Karpas-422 (cell line): ENCODE results near the gene DNAH2. TPM values are rescaled to one million over a fixed set of nuclear protein-coding genes. Genes with fewer than 3 reads are reported as not detected.
"Not testable (repeated sequence)": the region's sequence is repeated elsewhere in the genome, so short reads cannot be mapped to it uniquely, and the experiment has no call there.

ENCODE experiments used
- DNase-seq: peaks from one replicate; pipeline ENCODE4 v3.0.0-alpha.2; 2015
- H2AFZ ChIP-seq: fragments of 200-600 bp; sonication (generic); 2 replicates; pipeline ENCODE4 v1.6.1; 2014; ENCODE audit warnings: antibody characterized with exemption, low read length, mixed read lengths
- H3K27ac ChIP-seq: fragments of 200-600 bp; sonication (generic); 2 replicates; pipeline ENCODE4 v1.5.1; 2014; ENCODE audit warnings: mild to moderate bottlenecking, low read length, moderate library complexity
- H3K27me3 ChIP-seq: fragments of 200-600 bp; sonication (generic); 2 replicates; pipeline ENCODE4 v1.6.1; 2014; ENCODE audit warnings: low read length, mixed read lengths
- H3K36me3 ChIP-seq: fragments of 200-600 bp; sonication (generic); 2 replicates; pipeline ENCODE4 v1.6.1; 2014; ENCODE audit warnings: low read length, mixed read lengths; ENCODE audit not compliant: insufficient read depth
- H3K4me1 ChIP-seq: fragments of 200-600 bp; sonication (generic); 2 replicates; pipeline ENCODE4 v1.6.1; 2014; ENCODE audit warnings: mild to moderate bottlenecking, low read length, mixed read lengths
- H3K4me2 ChIP-seq: fragments of 200-600 bp; sonication (generic); 2 replicates; pipeline ENCODE4 v1.6.1; 2014; ENCODE audit warnings: low read length, low read depth, mild to moderate bottlenecking; ENCODE audit not compliant: poor library complexity, severe bottlenecking
- H3K4me3 ChIP-seq: fragments of 200-600 bp; sonication (generic); 2 replicates; pipeline ENCODE4 v1.5.1; 2014; ENCODE audit warnings: mild to moderate bottlenecking, antibody characterized with exemption, low read length, mixed read lengths
- H3K79me2 ChIP-seq: fragments of 200-600 bp; sonication (generic); 2 replicates; pipeline ENCODE4 v1.6.1; 2014; ENCODE audit warnings: mild to moderate bottlenecking, low read length, mixed read lengths
- H3K9ac ChIP-seq: fragments of 200-600 bp; sonication (generic); 2 replicates; pipeline ENCODE4 v1.6.0; 2014; ENCODE audit warnings: low read length
- H3K9me2 ChIP-seq: fragments of 200-600 bp; sonication (generic), shearing (Covaris generic); replicated peaks from 2 replicates; pipeline ENCODE4 v1.6.0; 2014; ENCODE audit warnings: mild to moderate bottlenecking, low read length, moderate library complexity; ENCODE audit not compliant: insufficient read depth
- H3K9me3 ChIP-seq: fragments of 300-700, 200-600 bp; sonication (generic); 2 replicates; pipeline ENCODE4 v1.6.1; 2014; ENCODE audit warnings: low read length, mixed read lengths
- H4K20me1 ChIP-seq: fragments of 200-600 bp; sonication (generic); 2 replicates; pipeline ENCODE4 v1.6.1; 2014; ENCODE audit warnings: mild to moderate bottlenecking, antibody characterized with exemption, low read length, low read depth; ENCODE audit not compliant: insufficient read depth
- total RNA-seq: library from RNA; depleted of rRNA; stranded (reverse); fragments of >200 nt; shearing (Covaris generic); gene quantifications from 2 replicates; pipeline ENCODE4 v1.2.3, GENCODE V29; 2014; ENCODE audit warnings: low replicate concordance

Gene DNAH2
- total RNA-seq, 1 experiment from 2014 or later: not detected

DNA sequence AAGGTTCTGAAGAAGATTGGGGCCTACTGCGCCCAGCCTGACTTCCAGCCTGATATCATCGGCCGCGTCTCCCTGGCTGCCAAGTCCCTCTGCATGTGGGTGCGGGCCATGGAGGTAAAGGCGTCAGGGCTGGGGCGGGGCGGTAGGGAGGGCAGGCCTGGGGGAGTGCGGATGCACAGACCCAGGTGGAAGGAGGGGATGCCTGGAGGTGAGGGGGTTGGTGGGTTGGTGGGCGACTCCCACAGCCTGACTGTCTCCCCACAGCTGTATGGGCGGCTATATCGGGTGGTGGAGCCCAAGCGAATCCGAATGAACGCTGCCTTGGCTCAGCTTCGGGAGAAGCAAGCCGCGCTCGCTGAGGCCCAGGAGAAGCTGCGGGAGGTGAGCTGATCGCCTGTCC, 89.7 kb downstream of the DNAH2 start:
- Histone ChIP-seq H3K27ac (no peak overlapping the region), H4K20me1 (no peaks in the 10 kb centered on the region), H3K36me3 (no peaks in the 10 kb centered on the region), H3K79me2 (no peaks in the 10 kb centered on the region), H2AFZ (no peak overlapping the region), H3K9me2 (no peaks in the 10 kb centered on the region), H3K27me3 (no peaks in the 10 kb centered on the region), H3K4me2 (no peak overlapping the region), H3K9ac (no peak overlapping the region), H3K4me3 (no peak overlapping the region), H3K4me1 (peaks cover 6% of the 10 kb centered on the region), H3K9me3 (no peaks in the 10 kb centered on the region)
- DNase-seq: no peak

- Histone ChIP-seq H3K9me3 (no peaks in the 10 kb centered on the region), H4K20me1 (no peaks in the 10 kb centered on the region), H3K79me2 (no peaks in the 10 kb centered on the region), H3K4me2 (no peak overlapping the region), H3K4me3 (no peak overlapping the region), H3K4me1 (peaks cover 3% of the 10 kb centered on the region; the same call in 1 of the 2 replicates), H2AFZ (no peak overlapping the region), H3K9me2 (no peaks in the 10 kb centered on the region), H3K9ac (no peak overlapping the region), H3K27ac (no peak overlapping the region), H3K36me3 (no peaks in the 10 kb centered on the region), H3K27me3 (no peaks in the 10 kb centered on the region)
- DNase-seq: no peak
Observed at GRCh38 chr17:7809086-7809790, 91.7 kb downstream of the DNAH2 start.

DNA sequence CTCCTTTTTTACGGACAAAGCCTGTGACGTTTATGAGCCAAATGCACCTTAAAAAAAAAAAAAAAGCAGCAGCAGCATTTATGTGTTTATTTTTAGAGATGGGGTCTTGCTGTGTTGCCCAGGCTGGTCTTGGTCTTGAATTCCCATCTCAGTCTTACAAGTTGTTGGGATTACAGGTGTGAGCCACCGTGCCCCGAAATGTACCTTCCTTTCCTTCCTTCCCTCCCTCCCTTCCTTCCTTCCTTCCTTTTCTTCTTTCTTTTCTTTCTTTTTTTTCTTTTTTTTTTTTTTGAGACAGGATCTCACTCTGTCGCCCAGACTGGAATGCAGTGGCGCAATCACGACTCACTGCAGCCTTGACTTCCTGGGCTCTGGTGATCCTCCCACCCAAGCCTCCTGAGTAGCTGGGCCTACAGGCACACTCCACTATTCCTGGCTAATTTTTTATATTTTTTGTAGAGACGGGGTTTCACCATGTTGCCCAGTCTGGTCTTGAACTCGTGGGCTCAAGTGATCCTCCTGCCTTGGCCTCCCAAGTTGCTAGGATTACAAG, 92.3 kb downstream of the DNAH2 start:
- not testable (repeated sequence) for H3K4me3 ChIP-seq, H3K4me2 ChIP-seq, H2AFZ ChIP-seq, H3K9me3 ChIP-seq, H3K27me3 ChIP-seq, H3K9ac ChIP-seq, H3K27ac ChIP-seq, H3K36me3 ChIP-seq, DNase-seq, H3K79me2 ChIP-seq, H4K20me1 ChIP-seq, H3K9me2 ChIP-seq, H3K4me1 ChIP-seq

DNA sequence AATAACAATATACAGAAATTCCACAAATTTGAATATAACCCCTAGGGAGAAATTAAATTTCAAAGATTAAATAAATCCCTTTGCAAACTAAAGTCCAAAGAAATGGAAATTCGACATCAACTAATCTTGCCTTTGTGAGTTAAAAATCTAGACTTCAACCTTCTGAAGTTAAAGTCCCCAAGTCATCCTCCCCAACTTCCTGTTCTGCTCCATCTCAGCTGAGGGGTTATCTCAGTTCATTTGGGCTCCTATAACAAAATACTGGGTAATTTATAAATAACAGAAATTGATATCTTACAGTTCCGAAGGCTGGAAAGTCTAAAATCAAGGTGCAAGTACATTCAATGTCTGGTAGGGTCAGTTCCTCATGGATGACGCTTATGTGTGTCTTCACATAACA, 93.7 kb downstream of the DNAH2 start:
- Histone ChIP-seq H3K9me2 (no peaks in the 10 kb centered on the region), H2AFZ (no peak overlapping the region), H4K20me1 (no peaks in the 10 kb centered on the region), H3K79me2 (no peaks in the 10 kb centered on the region), H3K4me2 (no peak overlapping the region), H3K36me3 (no peaks in the 10 kb centered on the region), H3K27ac (no peak overlapping the region), H3K27me3 (no peaks in the 10 kb centered on the region), H3K4me3 (no peak overlapping the region), H3K9me3 (no peaks in the 10 kb centered on the region), H3K4me1 (peaks cover 3% of the 10 kb centered on the region; the same call in 1 of the 2 replicates), H3K9ac (no peak overlapping the region)
- no peak for DNase-seq

GRCh38 chr17:7814969-7815368, 97.4 kb downstream of the DNAH2 start:
- Histone ChIP-seq H3K4me3 (no peak overlapping the region), H3K9me3 (no peaks in the 10 kb centered on the region), H3K36me3 (no peaks in the 10 kb centered on the region), H3K27ac (no peak overlapping the region), H2AFZ (no peak overlapping the region), H3K9me2 (no peaks in the 10 kb centered on the region), H3K4me2 (no peak overlapping the region), H4K20me1 (no peaks in the 10 kb centered on the region), H3K79me2 (no peaks in the 10 kb centered on the region), H3K27me3 (no peaks in the 10 kb centered on the region), H3K9ac (no peak overlapping the region), H3K4me1 (peaks cover 3% of the 10 kb centered on the region; the same call in 1 of the 2 replicates)
- no peak for DNase-seq

GRCh38 chr17:7816926-7817642, 99.5 kb downstream of the DNAH2 start:
- no peak for DNase-seq
- Histone ChIP-seq H3K4me2 (no peak overlapping the region), H3K4me3 (no peak overlapping the region), H3K9me2 (no peaks in the 10 kb centered on the region), H2AFZ (no peak overlapping the region), H3K4me1 (no peaks in the 10 kb centered on the region), H3K27me3 (no peaks in the 10 kb centered on the region), H3K9ac (no peak overlapping the region), H3K79me2 (no peaks in the 10 kb centered on the region), H3K9me3 (no peaks in the 10 kb centered on the region), H3K36me3 (no peaks in the 10 kb centered on the region), H3K27ac (no peak overlapping the region), H4K20me1 (no peaks in the 10 kb centered on the region)

DNA sequence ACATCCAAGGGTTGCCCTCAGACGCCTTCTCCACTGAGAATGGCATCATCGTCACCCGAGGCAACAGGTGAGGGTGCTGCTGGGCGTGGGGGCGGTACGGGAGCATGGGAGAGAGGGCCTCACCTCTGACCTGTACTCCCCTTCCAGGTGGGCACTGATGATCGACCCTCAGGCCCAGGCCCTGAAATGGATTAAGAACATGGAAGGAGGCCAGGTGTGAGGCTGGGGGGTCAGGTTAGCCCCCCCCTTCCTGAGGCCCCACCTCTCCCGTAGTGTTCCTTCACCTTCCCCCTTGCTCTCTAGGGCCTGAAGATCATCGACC, 100.1 kb downstream of the DNAH2 start:
- H3K27ac ChIP-seq: no peak overlapping the region
- no peaks in the 10 kb centered on the region for H3K27me3 ChIP-seq
- H3K9me3 ChIP-seq: no peaks in the 10 kb centered on the region
- H2AFZ ChIP-seq: no peak overlapping the region
- H3K9ac ChIP-seq: no peak overlapping the region
- H4K20me1 ChIP-seq: no peaks in the 10 kb centered on the region
- H3K4me3 ChIP-seq: no peak overlapping the region
- H3K36me3 ChIP-seq: no peaks in the 10 kb centered on the region
- no peak for DNase-seq
- H3K4me1 ChIP-seq: no peaks in the 10 kb centered on the region
- no peaks in the 10 kb centered on the region for H3K79me2 ChIP-seq
- no peaks in the 10 kb centered on the region for H3K9me2 ChIP-seq
- no peak overlapping the region for H3K4me2 ChIP-seq

DNA sequence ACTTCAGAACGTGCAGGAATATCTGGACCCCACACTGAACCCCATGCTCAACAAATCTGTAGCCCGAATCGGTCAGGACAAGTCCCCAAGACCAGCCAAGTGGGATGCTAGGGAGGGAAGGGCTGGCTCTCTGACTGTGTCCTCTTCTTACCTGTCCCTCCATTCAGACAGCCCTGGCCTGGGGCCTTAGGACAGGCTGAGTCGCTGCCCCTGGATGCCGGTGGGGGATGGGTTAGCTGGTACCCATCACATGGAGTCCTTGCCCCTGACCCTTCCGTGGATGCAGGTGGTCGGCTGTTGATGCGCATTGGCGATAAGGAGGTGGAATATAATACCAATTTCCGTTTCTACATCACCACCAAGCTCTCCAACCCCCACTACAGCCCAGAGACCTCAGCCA, 100.5 kb downstream of the DNAH2 start:
- no peaks in the 10 kb centered on the region for H3K79me2 ChIP-seq
- no peaks in the 10 kb centered on the region for H3K4me1 ChIP-seq
- no peaks in the 10 kb centered on the region for H3K9me2 ChIP-seq
- H3K27ac ChIP-seq: no peak overlapping the region
- no peak overlapping the region for H2AFZ ChIP-seq
- no peak overlapping the region for H3K4me2 ChIP-seq
- no peaks in the 10 kb centered on the region for H3K36me3 ChIP-seq
- H3K4me3 ChIP-seq: no peak overlapping the region
- no peaks in the 10 kb centered on the region for H3K9me3 ChIP-seq
- no peak overlapping the region for H3K9ac ChIP-seq
- H3K27me3 ChIP-seq: no peaks in the 10 kb centered on the region
- no peak for DNase-seq
- no peaks in the 10 kb centered on the region for H4K20me1 ChIP-seq
